HG03025 (cell line): ENCODE data around the gene FRG2.
"Not testable (repeated sequence)": the region's sequence is repeated elsewhere in the genome, so short reads cannot be mapped to it uniquely, and the experiment has no call there.

ENCODE experiments used
- ATAC-seq: cut with Tn5 transposase; IDR thresholded peaks from one replicate; pipeline ENCODE4 v1.9.1; 2021; ENCODE audit warnings: mild to moderate bottlenecking, moderate library complexity; ENCODE audit not compliant: unreplicated experiment, low FRiP score

The FRG2 gene

GRCh38 chr4:190027156-190027555 is at the start of gene FRG2:
TSS of gene FRG2 (minus strand) at chr4:190027256. CDS start at chr4:190027204, 52 bp downstream.
- ATAC-seq, result not testable (repeated sequence)

- ATAC-seq, result not testable (repeated sequence)
Observed at GRCh38 chr4:190068351-190068750, 41.3 kb upstream of the FRG2 start.

DNA sequence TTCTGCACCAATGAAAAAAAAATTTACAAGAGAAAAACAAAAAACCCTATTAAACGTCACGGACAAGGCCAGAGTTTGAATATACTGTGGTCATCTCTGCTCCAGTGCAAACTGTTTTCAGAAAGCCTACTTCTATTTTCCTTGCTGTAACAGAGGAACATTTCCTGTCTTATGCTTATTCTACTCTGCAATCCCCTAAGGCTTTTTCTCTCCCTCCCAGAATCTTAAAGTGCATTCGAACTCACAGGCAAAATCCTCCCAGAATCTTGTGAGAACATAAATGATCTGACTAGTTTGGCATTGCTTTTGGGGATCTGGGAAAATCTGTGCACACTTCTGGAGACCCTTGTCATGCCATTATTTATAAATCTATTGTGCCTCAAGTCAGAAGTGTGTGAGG is 37.7 kb upstream of the FRG2 start:
- not testable (repeated sequence) for ATAC-seq

GRCh38 chr4:190064342-190064741 is 37.3 kb upstream of the FRG2 start, which contains the start of gene DBET:
TSS of gene DBET (plus strand) at chr4:190064502.
- not testable (repeated sequence) for ATAC-seq

- not testable (repeated sequence) for ATAC-seq
Observed at GRCh38 chr4:190058997-190059396, 31.9 kb upstream of the FRG2 start.

GRCh38 chr4:190049378-190050239 is 22.6 kb upstream of the FRG2 start:
- ATAC-seq, result not testable (repeated sequence)

DNA sequence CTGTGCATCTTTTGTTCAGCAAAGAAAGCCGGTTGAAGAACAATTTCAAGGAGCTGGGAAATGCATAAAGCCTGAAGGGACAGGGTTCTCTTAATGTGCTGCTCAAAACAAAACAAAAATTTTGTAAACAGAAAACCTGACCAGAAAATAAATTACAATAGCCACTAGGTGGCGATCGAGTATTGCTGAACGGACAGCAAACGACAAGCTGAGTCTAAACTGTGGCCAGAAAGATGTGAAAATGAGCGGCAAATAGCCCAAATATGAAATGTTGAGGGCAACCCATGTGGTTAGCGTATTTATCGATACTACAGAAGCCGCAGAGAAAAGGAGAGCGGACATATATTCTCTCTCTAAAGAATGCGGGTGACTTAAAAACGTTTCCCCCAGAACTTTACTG is 20.6 kb upstream of the FRG2 start:
- not testable (repeated sequence) for ATAC-seq

GRCh38 chr4:190040873-190041272 is 13.8 kb upstream of the FRG2 start:
- not testable (repeated sequence) for ATAC-seq

- ATAC-seq, result not testable (repeated sequence)
Observed at GRCh38 chr4:190037704-190038388, 10.8 kb upstream of the FRG2 start.

DNA sequence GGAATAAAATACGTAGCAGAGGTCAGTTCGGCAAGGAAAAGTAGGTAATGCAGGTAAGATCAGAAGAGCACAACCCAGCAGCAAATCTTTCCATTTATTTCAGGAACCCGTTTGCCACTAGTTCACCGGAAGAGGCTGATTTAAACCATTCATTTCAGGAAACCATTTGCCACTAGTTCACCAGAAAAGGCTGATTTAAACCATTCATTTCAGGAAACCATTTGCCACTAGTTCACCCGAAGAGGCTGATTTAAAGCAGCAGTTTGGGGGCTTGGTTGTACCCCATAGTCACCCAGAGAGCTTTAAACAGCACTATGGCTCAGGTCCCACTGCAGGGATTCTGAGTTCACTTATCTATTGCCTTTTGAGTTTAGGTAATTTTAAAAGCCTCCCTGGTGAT is 4.2 kb upstream of the FRG2 start:
- ATAC-seq, result not testable (repeated sequence)

DNA sequence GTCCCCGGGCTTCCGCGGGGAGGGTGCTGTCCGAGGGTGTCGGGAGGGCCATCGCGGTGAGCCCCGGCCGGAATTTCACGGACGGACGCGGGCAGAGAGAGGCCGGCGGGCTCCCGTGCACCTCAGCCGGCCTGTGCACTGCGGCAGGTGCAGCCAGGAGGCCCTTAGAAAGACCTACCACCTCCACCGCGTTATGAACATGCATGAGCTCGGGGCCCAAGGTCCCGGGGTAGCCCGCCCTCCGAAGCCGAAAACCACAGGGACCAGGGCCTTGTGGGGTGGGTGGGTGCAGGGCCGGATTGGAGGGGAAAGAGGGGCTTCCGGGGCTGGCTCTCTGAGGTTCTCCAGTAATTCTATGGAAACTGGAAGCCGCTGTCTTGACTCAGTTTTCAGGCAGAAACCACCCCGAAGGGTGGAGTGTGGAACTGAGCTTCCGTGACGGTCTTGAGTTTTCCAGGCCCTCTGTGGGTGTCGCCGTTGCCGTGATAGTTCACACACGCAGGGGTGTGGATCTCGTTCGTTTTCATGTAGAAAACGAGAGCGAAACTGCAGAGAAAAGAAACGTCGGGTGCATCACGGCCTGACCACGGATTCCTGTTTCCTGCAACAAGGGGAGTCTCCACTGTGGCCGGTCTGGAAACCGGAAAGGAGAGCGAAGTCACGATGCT is 4.3 kb downstream of the FRG2 start:
- ATAC-seq, result not testable (repeated sequence)

DNA sequence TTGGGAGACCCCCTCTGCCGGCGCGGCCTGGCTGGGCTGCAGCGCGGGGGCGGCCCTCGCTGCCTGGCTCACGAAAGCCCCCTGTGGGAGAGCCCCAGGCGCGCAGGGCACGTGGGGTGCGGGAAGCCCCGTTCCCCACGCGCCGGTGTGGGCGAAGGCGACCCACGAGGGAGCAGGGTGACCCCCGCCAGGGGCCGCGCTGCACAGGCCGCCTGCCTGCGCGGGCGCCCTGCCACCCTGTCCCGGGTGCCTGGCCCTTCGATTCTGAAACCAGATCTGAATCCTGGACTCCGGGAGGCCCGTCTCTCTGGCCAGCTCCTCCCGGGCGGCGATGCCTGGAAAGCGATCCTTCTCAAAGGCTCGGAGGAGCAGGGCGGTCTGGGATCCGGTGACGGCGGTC is 5.1 kb downstream of the FRG2 start:
- ATAC-seq, result not testable (repeated sequence)

DNA sequence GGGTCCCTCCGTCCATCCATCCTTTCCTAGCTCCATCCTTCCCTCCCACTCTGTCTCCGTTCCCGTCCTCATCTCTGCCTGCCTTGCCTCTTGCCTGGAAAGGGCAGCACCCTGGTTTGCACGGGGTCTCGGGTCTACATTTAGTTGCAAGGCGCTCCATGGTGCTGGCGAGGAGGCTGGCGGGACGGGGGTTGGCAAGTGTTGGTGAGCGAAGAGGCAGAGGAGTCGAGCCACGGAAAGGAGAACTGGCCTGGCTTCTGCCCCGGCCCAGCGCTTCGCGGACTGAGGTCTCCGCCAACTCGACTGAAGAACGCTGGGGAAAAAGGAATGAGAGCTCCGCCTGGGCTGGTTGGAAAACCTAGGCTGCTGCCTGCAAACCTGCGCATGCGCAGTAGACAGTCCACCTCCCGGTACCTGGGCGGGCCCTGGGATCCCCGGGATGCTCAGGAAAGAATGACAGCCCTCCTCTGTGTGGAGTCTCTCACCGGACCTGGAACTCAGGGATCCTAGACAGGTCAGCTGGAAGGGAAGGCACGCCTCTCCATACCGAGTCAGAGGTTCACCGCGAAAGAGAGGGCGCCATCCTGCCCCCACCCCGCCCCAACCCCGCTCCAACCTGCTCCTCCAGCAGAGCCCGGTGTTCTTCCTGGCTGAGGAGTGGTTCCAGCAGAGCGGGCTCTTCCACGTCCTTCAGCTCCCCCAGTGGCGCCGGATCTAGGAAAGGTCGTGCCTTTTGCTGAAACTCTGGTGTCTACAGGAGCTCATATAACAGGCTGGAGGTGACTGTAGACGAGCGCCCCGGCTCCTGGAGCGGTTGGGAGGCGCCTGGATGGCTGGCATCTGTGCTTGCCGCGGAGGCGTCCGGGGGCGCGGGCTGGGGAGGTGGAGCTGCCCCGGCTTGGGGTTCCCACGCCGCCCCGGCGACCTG is 6.0 kb downstream of the FRG2 start:
- ATAC-seq, result no peak

- ATAC-seq, result not testable (repeated sequence)
Observed at GRCh38 chr4:190019859-190020463, 7.1 kb downstream of the FRG2 start.

DNA sequence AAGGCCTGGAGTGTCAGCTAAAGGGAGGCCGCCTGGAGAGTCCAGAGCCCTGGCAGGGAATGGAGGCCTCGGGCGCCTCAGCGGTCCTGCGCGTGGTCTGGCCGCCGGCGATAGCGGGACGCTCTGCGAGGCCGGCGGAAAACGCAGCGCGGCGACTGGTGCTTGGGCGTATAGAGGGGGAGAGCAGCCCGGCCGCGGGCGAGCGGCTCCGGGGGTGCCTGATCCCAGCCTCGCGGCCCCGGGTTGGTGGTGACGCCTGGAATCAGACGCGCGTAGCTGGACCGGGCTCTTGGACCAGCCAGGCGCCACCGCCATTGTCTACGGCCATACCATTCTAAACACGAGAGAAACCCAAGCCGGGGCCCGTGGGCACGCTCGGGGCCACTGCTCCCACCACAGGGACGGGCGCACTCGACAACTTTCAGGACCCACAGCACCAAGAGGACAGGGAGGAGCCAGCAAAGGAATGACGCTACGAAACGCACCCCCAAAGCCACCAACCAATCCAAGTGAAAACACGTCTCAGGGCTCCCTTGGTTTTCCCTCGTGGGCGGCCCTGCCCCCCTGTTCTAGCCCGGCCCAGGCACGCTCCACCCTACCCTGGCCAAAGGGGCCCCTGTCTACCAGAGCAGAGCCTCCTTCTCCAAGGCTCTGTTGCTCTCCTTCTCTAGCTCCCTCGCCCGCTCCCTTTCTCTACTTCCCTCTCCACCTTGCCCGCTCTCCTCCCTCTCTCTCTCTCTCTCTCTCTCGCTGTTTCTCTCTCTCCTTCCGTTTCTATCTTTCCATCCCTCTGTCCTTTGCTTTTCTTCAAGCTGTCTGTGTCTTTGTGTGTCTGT is 7.8 kb downstream of the FRG2 start:
- no peak for ATAC-seq

- no peak for ATAC-seq
Observed at GRCh38 chr4:190018201-190018920, 8.7 kb downstream of the FRG2 start.

DNA sequence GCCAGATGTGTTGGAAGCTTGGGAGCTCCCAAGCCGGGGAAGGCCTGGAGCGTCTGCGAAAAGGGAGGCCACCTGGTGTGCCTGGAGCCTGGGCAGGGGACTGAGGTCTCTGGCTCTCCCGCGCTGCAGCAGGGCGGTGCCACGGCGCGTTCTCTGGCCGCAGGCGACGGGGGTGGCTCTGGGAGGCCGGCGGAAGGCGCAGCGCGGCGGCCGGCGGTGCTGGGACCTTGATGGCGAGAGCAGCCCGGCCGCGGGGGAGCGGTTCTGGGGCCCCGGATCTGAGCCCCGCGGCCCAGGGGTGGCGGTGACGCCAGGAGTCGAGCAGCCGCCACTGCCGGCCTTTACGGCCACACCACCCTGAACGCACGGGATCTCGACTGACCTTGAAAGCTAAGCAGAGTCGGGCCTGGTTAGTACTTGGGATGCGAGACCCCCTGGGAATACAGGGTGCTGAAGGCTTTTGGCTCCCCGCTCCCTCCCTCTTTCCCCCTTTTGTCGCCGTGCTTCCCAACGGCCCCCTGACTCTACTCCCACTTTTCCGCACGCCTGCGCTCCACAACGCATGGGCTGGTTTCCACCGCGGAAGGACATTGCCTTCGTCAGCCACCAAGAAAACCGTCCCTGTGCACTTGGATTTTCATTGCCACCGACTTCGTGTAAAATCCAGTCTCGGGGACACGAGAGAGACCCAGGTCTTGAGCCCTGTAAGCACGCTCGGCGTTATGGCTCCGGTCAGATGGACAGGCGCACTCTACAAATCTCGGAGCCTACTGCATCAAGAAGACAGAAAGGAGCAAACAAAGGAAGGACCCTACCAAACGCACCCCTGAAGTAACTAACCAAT is 9.5 kb downstream of the FRG2 start:
- ATAC-seq, result no peak
